ENCODE results near the gene PSMD1. TPM values are rescaled to one million over a fixed set of nuclear protein-coding genes. Genes with fewer than 3 reads are reported as not detected.
A peak's percentile ranks its signal among the peaks of the same experiment; 100 is the strongest.

Gene PSMD1
- total and polyA plus RNA-seq, 2 donors (not counting 3 experiments of a cell fraction or from before 2014, with no cell fraction given), result 163 to 209 TPM

DNA sequence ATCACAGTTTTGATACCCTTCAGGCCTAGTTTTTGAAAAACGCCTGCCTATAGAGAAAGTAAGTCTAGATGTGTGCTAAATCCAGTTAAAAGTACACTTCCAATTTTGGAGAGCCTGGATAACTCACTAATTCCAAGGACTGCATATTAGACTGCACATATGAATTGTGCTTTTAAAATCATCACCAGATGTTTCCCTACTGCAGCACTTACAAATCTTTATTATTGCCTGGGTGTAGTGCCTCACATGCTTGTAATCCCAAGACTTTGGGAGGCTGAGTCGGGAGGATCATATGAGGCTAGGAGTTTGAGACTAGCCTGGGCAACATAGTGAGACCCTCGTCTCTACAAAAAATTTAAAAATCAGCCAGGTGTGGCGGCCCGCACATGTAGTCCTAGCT lies 104.0 kb downstream of the PSMD1 start:
- Histone ChIP-seq H3K4me3 (replicated peaks in 1 of 3; ENCODE audit: insufficient read depth in 1 of 3, low read depth in 1 of 3, low read length in 3 of 3) (no peak overlapping the region), H3K27ac (ENCODE audit: insufficient read depth, low read depth, low read length) (peak overlapping the region; percentile 86), H3K4me2 (ENCODE audit: insufficient read depth, low read length) (peak overlapping the region; percentile 22), H3K27me3 (ENCODE audit: control insufficient read depth in 2 of 2, insufficient read depth in 2 of 2, low read length in 2 of 2) (no peaks in the 10 kb centered on the region), H3K4me1 (ENCODE audit: control insufficient read depth, extremely low read depth, insufficient read depth, low read length) (peaks cover 38% of the 10 kb centered on the region), H3K9ac (replicated peaks; ENCODE audit: extremely low read depth, insufficient read depth, low read length) (no peak overlapping the region), H3K36me3 (ENCODE audit: control insufficient read depth in 2 of 2, extremely low read depth in 1 of 2, insufficient read depth in 2 of 2, low read length in 2 of 2) (peaks cover 3 to 5% of the 10 kb centered on the region in 2 experiments), H3K9me3 (replicated peaks; ENCODE audit: control insufficient read depth, insufficient read depth, low read length) (no peaks in the 10 kb centered on the region), H2AFZ (ENCODE audit: low read depth, low read length) (no peak overlapping the region), H3K79me2 (ENCODE audit: control insufficient read depth, insufficient read depth, low read length) (no peaks in the 10 kb centered on the region), H3K9me1 (replicated peaks; ENCODE audit: control insufficient read depth, extremely low read depth, insufficient read depth, low read length) (no peaks in the 10 kb centered on the region), H4K20me1 (replicated peaks; ENCODE audit: control insufficient read depth, extremely low read depth, insufficient read depth, low read length) (no peaks in the 10 kb centered on the region)
- dilution Hi-C loops (cut with MboI; ENCODE audit: extremely low pct_ligation_motif_present, low sequenced_read_pairs) (no loop called here), intact Hi-C loops (cut with micrococcal nuclease) (no loop called here)
- CTCF ChIA-PET, result interaction anchor here (1.2 to 4.2 kb wide), 4 partner anchors 25 to 57 kb away, joined by 3 to 20 read pairs (median 4); partner anchors contain the start of gene HTR2B
- BruUV-seq (replicated peaks), result no TSS peak
- no peak for TF ChIP-seq MYC (IDR thresholded peaks at IDR 0.05; ENCODE audit: low read depth, low read length)
- DNase-seq (ENCODE audit: low read depth, low spot score) (no peak), FAIRE-seq (no peak)
- POLR2A ChIA-PET, result no interaction called here

- dilution Hi-C loops (cut with MboI; ENCODE audit: extremely low pct_ligation_motif_present, low sequenced_read_pairs) (no loop called here), intact Hi-C loops (cut with micrococcal nuclease) (no loop called here)
- H3K27me3 ChIP-seq (ENCODE audit: control insufficient read depth in 2 of 2, insufficient read depth in 2 of 2, low read length in 2 of 2), result no peaks in the 10 kb centered on the region
- H3K27ac ChIP-seq (ENCODE audit: insufficient read depth, low read depth, low read length), result peak overlapping the region; percentile 86
- CTCF ChIA-PET, result interaction anchor here (0.9 to 4.2 kb wide), 5 partner anchors 13 to 251 kb away, joined by 3 to 20 read pairs (median 5); no protein-coding TSS in a partner anchor
- no peaks in the 10 kb centered on the region for H3K9me3 ChIP-seq (replicated peaks; ENCODE audit: control insufficient read depth, insufficient read depth, low read length)
- no peaks in the 10 kb centered on the region for H3K79me2 ChIP-seq (ENCODE audit: control insufficient read depth, insufficient read depth, low read length)
- H3K9me1 ChIP-seq (replicated peaks; ENCODE audit: control insufficient read depth, extremely low read depth, insufficient read depth, low read length), result no peaks in the 10 kb centered on the region
- POLR2A ChIA-PET, result interaction anchor here (0.6 kb wide), 1 partner anchor 58 kb away, joined by 3 read pairs; no protein-coding TSS in a partner anchor
- H3K4me1 ChIP-seq (ENCODE audit: control insufficient read depth, extremely low read depth, insufficient read depth, low read length), result peaks cover 38% of the 10 kb centered on the region
- H3K36me3 ChIP-seq (ENCODE audit: control insufficient read depth in 2 of 2, extremely low read depth in 1 of 2, insufficient read depth in 2 of 2, low read length in 2 of 2), result peaks cover 3 to 6% of the 10 kb centered on the region in 2 experiments
- no peak for TF ChIP-seq MYC (IDR thresholded peaks at IDR 0.05; ENCODE audit: low read depth, low read length)
- no peak for TF ChIP-seq JUN (IDR thresholded peaks at IDR 0.05; ENCODE audit: borderline replicate concordance, insufficient read depth, insufficient read length, low read depth)
- no peak for TF ChIP-seq POLR2A (IDR thresholded peaks at IDR 0.05; ENCODE audit: low read depth, low read length)
- no peak for TF ChIP-seq GATA2 (IDR thresholded peaks at IDR 0.05; ENCODE audit: insufficient read depth, insufficient read length, low read depth, low read length)
- TF ChIP-seq CTCF (IDR thresholded peaks at IDR 0.05; ENCODE audit: extremely low read depth in 1 of 2, insufficient read depth in 1 of 2, low read depth in 1 of 2, low read length in 2 of 2), result no peak
- TF ChIP-seq EZH2 (IDR thresholded peaks at IDR 0.05; ENCODE audit: borderline replicate concordance, low read depth, low read length, severe bottlenecking), result no peak
- TF ChIP-seq POLR2AphosphoS5 (IDR thresholded peaks at IDR 0.05; ENCODE audit: insufficient read depth, low read depth, low read length), result no peak
- TF ChIP-seq FOS (IDR thresholded peaks at IDR 0.05; ENCODE audit: borderline replicate concordance, insufficient read depth, low read length), result no peak
- no peak for TF ChIP-seq MAX (IDR thresholded peaks at IDR 0.05; ENCODE audit: insufficient read depth, insufficient read length)
- H4K20me1 ChIP-seq (replicated peaks; ENCODE audit: control insufficient read depth, extremely low read depth, insufficient read depth, low read length), result no peaks in the 10 kb centered on the region
- no peak overlapping the region for H2AFZ ChIP-seq (ENCODE audit: low read depth, low read length)
- FAIRE-seq (no peak), DNase-seq (ENCODE audit: low read depth, low spot score) (no peak)
- BruUV-seq (replicated peaks), result TSS peak; percentile 97
- peak overlapping the region; percentile 80 for H3K9ac ChIP-seq (replicated peaks; ENCODE audit: extremely low read depth, insufficient read depth, low read length)
- peak overlapping the region in 1 of 3 experiments; percentile 26 for H3K4me3 ChIP-seq (replicated peaks in 1 of 3; ENCODE audit: insufficient read depth in 1 of 3, low read depth in 1 of 3, low read length in 3 of 3)
- peak overlapping the region; percentile 84 for H3K4me2 ChIP-seq (ENCODE audit: insufficient read depth, low read length)
Measured at GRCh38 chr2:231161252-231161839, 104.7 kb downstream of the PSMD1 start.
